Endothelial cell of umbilical vein (primary cell): ENCODE results near the gene TIMMDC1. TPM values are rescaled to one million over a fixed set of nuclear protein-coding genes. Genes with fewer than 3 reads are reported as not detected.

Experiments used
- BruUV-seq: library from RNA; stranded (reverse); fragments of 400-500 nt; replicated peaks from 2 replicates; lab custom pipeline; 2021; lab: Mats Ljungman, UMichigan
- CTCF ChIA-PET: fragments of 300-600, 350-600 bp; sonication (Branson Sonifier 250); formaldehyde crosslinking; loops from one replicate; lab custom pipeline; 2021; ENCODE audit warnings: antibody characterized with exemption, inconsistent platforms; lab: Charles Lee
- POLR2A ChIA-PET: fragments of 300-600, 350-600 bp; sonication (Branson Sonifier 250); formaldehyde crosslinking; loops from one replicate; lab custom pipeline; 2021; ENCODE audit warnings: antibody characterized with exemption, inconsistent platforms; lab: Charles Lee
- DNase-seq: peaks from one replicate; pipeline ENCODE4 v3.0.0-alpha.2; 2011; ENCODE audit warnings: low read depth, low spot score
- FAIRE-seq: peaks from 2 replicates; lab custom pipeline; 2011; peaks lifted over from hg19 to GRCh38; lab: Jason Lieb, UNC
- H2AFZ ChIP-seq: 2 replicates; pipeline ENCODE4 v1.6.0; 2012; ENCODE audit warnings: low read depth, low read length, control low read depth, inconsistent platforms
- H3K27ac ChIP-seq: 2 replicates; pipeline ENCODE4 v1.5.1; 2011; ENCODE audit warnings: low read depth, mild to moderate bottlenecking, control low read depth, low read length, moderate library complexity; ENCODE audit not compliant: insufficient read depth
- H3K27me3 ChIP-seq, 2 experiments: 2 replicates each; pipeline versions ENCODE4 v1.6.0 to v1.6.1; 2011; ENCODE audit warnings: low read length in 2 of 2, mixed read lengths in 1 of 2; ENCODE audit not compliant: control insufficient read depth in 2 of 2, insufficient read depth in 2 of 2
- H3K36me3 ChIP-seq, 2 experiments: 2 replicates in 1 of 2; 3 replicates in 1 of 2; pipeline ENCODE4 v1.5.1; 2011; ENCODE audit warnings: low read length in 2 of 2, mild to moderate bottlenecking in 1 of 2, moderate library complexity in 1 of 2; ENCODE audit not compliant: control insufficient read depth in 2 of 2, insufficient read depth in 2 of 2; ENCODE audit errors: extremely low read depth in 1 of 2
- H3K4me1 ChIP-seq: 3 replicates; pipeline ENCODE4 v1.5.1; 2011; ENCODE audit warnings: mild to moderate bottlenecking, low read length; ENCODE audit not compliant: control insufficient read depth, insufficient read depth; ENCODE audit errors: extremely low read depth
- H3K4me2 ChIP-seq: 2 replicates; pipeline ENCODE4 v1.6.1; 2011; ENCODE audit warnings: low read length, control low read depth, mixed read lengths; ENCODE audit not compliant: insufficient read depth
- H3K4me3 ChIP-seq, 3 experiments: fragments of 200-600 bp in 1 of 3; sonication (generic), shearing (Covaris generic) in 1 of 3; replicated peaks in 1 of 3; 2 replicates each; pipeline ENCODE4 v1.5.1; 2011 to 2016; ENCODE audit warnings: control low read depth in 3 of 3, low read length in 3 of 3, mild to moderate bottlenecking in 2 of 3, inconsistent platforms in 1 of 3, low read depth in 1 of 3, moderate library complexity in 1 of 3; ENCODE audit not compliant: insufficient read depth in 1 of 3
- H3K79me2 ChIP-seq: 2 replicates; pipeline ENCODE4 v1.6.0; 2012; ENCODE audit warnings: low read length, inconsistent platforms; ENCODE audit not compliant: control insufficient read depth, insufficient read depth
- H3K9ac ChIP-seq: replicated peaks from 2 replicates; pipeline ENCODE3; 2011; ENCODE audit warnings: low read length, control low read depth; ENCODE audit not compliant: insufficient read depth; ENCODE audit errors: extremely low read depth
- H3K9me1 ChIP-seq: replicated peaks from 3 replicates; pipeline ENCODE4 v1.6.0; 2011; ENCODE audit warnings: mild to moderate bottlenecking, low read length; ENCODE audit not compliant: control insufficient read depth, insufficient read depth; ENCODE audit errors: extremely low read depth
- H3K9me3 ChIP-seq: replicated peaks from 2 replicates; pipeline ENCODE4 v1.5.1; 2012; ENCODE audit warnings: low read length, inconsistent platforms; ENCODE audit not compliant: control insufficient read depth, insufficient read depth
- H4K20me1 ChIP-seq: replicated peaks from 2 replicates; pipeline ENCODE3; 2011; ENCODE audit warnings: mild to moderate bottlenecking, low read length; ENCODE audit not compliant: control insufficient read depth, insufficient read depth; ENCODE audit errors: extremely low read depth
- CTCF ChIP-seq, 2 donors: IDR thresholded peaks; 1 replicate in 1 of 2; 2 replicates in 1 of 2; pipeline ENCODE4 v1.5.1; 2011; ENCODE audit warnings: low read length in 2 of 2, mild to moderate bottlenecking in 2 of 2, moderate library complexity in 2 of 2, control low read depth in 1 of 2, inconsistent platforms in 1 of 2, low read depth in 1 of 2; ENCODE audit not compliant: insufficient read depth in 1 of 2; ENCODE audit errors: extremely low read depth in 1 of 2
- EZH2 ChIP-seq: IDR thresholded peaks from 2 replicates; pipeline ENCODE4 v1.6.1; 2012; ENCODE audit warnings: borderline replicate concordance, low read depth, mild to moderate bottlenecking, moderate library complexity, low read length, inconsistent platforms; ENCODE audit not compliant: severe bottlenecking
- FOS ChIP-seq: IDR thresholded peaks from 2 replicates; pipeline ENCODE4 v1.6.1; 2011; ENCODE audit warnings: mild to moderate bottlenecking, low read length, moderate library complexity, borderline replicate concordance; ENCODE audit not compliant: insufficient read depth
- GATA2 ChIP-seq: IDR thresholded peaks from 2 replicates; pipeline ENCODE4 v1.7.0; 2011; ENCODE audit warnings: low read depth, mild to moderate bottlenecking, moderate library complexity, mixed read lengths, low read length; ENCODE audit not compliant: insufficient read length, insufficient read depth
- JUN ChIP-seq: IDR thresholded peaks from 2 replicates; pipeline ENCODE4 v1.6.1; 2011; ENCODE audit warnings: borderline replicate concordance, low read depth; ENCODE audit not compliant: insufficient read length, insufficient read depth
- MAX ChIP-seq: IDR thresholded peaks from 2 replicates; pipeline ENCODE4 v1.6.1; 2011; ENCODE audit not compliant: insufficient read depth, insufficient read length
- MYC ChIP-seq: IDR thresholded peaks from one replicate; pipeline ENCODE4 v1.6.1; 2011; ENCODE audit warnings: mild to moderate bottlenecking, low read depth, low read length
- POLR2A ChIP-seq: IDR thresholded peaks from 2 replicates; pipeline ENCODE4 v1.6.1; 2012; ENCODE audit warnings: low read depth, mild to moderate bottlenecking, control low read depth, low read length
- POLR2AphosphoS5 ChIP-seq: IDR thresholded peaks from 2 replicates; pipeline ENCODE4 v1.6.1; 2012; ENCODE audit warnings: low read depth, mild to moderate bottlenecking, control low read depth, low read length, moderate library complexity; ENCODE audit not compliant: insufficient read depth
- dilution Hi-C: fragments of 300-500 bp; cut with MboI; formaldehyde crosslinking; loops from one replicate; pipeline ENCODE4 v1.15.0; 2019; ENCODE audit warnings: low sequenced_read_pairs; ENCODE audit not compliant: extremely low pct_ligation_motif_present
- intact Hi-C: fragments of 100-400 bp; cut with micrococcal nuclease; formaldehyde crosslinking; loops from one replicate; pipeline ENCODE4 v1.10.0; 2022
- polyA plus RNA-seq, 4 experiments: library from polyadenylated mRNA; depleted of rRNA in 3 of 4; stranded (reverse) in 3 of 4; unstranded in 1 of 4; fragments of >200 nt; gene quantifications; 2 replicates each; pipeline versions ENCODE4 v1.2.1 to v1.2.3, GENCODE V29; 2011 to 2012; ENCODE audit warnings: missing spikeins in 1 of 4
- total RNA-seq: library from RNA; stranded (reverse); gene quantifications from 2 replicates; pipeline ENCODE4 v1.2.3, GENCODE V29; 2021

Gene TIMMDC1
- total and polyA plus RNA-seq, 2 donors (not counting 3 experiments of a cell fraction or from before 2014, with no cell fraction given) = 49.2 to 76.2 TPM

- FAIRE-seq (no peak), DNase-seq (no peak)
- Histone ChIP-seq H3K9ac (no peak overlapping the region), H3K79me2 (no peaks in the 10 kb centered on the region), H4K20me1 (no peaks in the 10 kb centered on the region), H3K36me3 (peaks cover 0 to 20% of the 10 kb centered on the region in 2 experiments), H3K4me1 (no peaks in the 10 kb centered on the region), H3K9me1 (no peaks in the 10 kb centered on the region), H3K4me3 (no peak overlapping the region), H2AFZ (no peak overlapping the region), H3K27me3 (no peaks in the 10 kb centered on the region), H3K27ac (no peak overlapping the region), H3K9me3 (no peaks in the 10 kb centered on the region), H3K4me2 (no peak overlapping the region)
- intact Hi-C loops (no loop called here), dilution Hi-C loops (no loop called here)
- BruUV-seq = no TSS peak
- TF ChIP-seq MYC (no peak), CTCF (IDR thresholded peaks at IDR 0.05; ENCODE audit: extremely low read depth in 1 of 2, insufficient read depth in 1 of 2, low read depth in 1 of 2, low read length in 2 of 2) (no peak), GATA2 (no peak), EZH2 (no peak), MAX (no peak), FOS (no peak), JUN (no peak), POLR2A (no peak), POLR2AphosphoS5 (no peak)
- ChIA-PET CTCF (no interaction called here), POLR2A (no interaction called here)
These were observed 16.3 kb downstream of the TIMMDC1 start for GRCh38 chr3:119514637-119515036.
